Measurements from ENCODE around the gene USP6NL. TPM values are rescaled to one million over a fixed set of nuclear protein-coding genes. Genes with fewer than 3 reads are reported as not detected.

The USP6NL gene
- total and polyA plus RNA-seq, 2 of the 13 experiments (the other 11 are each of a cell fraction or from before 2014, with no cell fraction given), result 10.5 to 22.9 TPM

DNA sequence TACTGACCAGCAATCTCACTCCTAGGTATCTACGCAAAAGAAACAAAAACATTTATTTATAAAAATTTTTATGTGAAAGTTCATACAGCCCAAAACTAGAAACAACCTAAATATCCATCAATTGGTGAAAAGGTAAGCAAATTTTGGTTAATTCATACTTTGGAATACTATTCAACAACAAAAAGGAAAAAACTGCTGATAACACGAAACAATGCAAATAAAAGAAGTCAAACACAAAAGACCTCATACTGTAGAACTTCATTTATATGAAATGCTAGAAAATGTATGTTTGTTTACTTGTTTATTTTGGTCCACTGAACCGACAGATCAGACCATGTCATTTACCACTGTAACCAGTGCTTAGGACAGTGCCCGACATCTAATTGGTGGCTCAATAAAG is 60.3 kb downstream of the USP6NL start:
- ChIA-PET CTCF (ENCODE audit: low intra/inter-chr PET ratio, low total read pairs) (no interaction called here), POLR2A (no interaction called here)
- no peak for DNase-seq (ENCODE audit: low spot score)
- no peak overlapping the region for H3K27ac ChIP-seq (ENCODE audit: extremely low read length, insufficient read depth, low read length)
- in situ Hi-C loops (cut with HindIII; ENCODE audit: extremely low pct_ligation_motif_present, low pct_unique_long_range_greater_than_20kb) (no loop called here), intact Hi-C loops (cut with micrococcal nuclease; ENCODE audit: unreplicated experiment) (no loop called here)
- no peaks in the 10 kb centered on the region; the same call in 1 of the 2 replicates for H4K20me1 ChIP-seq (ENCODE audit: insufficient read depth, low read length)
- H3K4me3 ChIP-seq (replicated peaks in 1 of 3; ENCODE audit: insufficient read depth in 1 of 3, low read depth in 2 of 3, low read length in 3 of 3), result no peak overlapping the region
- no TSS peak for BruUV-seq (replicated peaks)
- WGBS (ENCODE audit: low lambda C conversion rate), result 97% methylated on average over 4 of the region's 4 CpGs
- no peak overlapping the region for H2AFZ ChIP-seq (ENCODE audit: low read length)
- peaks cover 48% of the 10 kb centered on the region for H3K4me1 ChIP-seq (ENCODE audit: insufficient read depth, low read length)
- H3K27me3 ChIP-seq (ENCODE audit: control insufficient read depth in 1 of 2, insufficient read depth in 2 of 2, low read length in 2 of 2), result no peaks in the 10 kb centered on the region
- FAIRE-seq, result no peak
- ATAC-seq, result no peak
- H3K79me2 ChIP-seq (ENCODE audit: insufficient read depth, low read length), result peaks cover 77% of the 10 kb centered on the region
- no peaks in the 10 kb centered on the region for H3K36me3 ChIP-seq (replicated peaks in 1 of 2; ENCODE audit: control insufficient read depth in 1 of 2, insufficient read depth in 2 of 2, low read length in 2 of 2)
- no peaks in the 10 kb centered on the region for H3K9me3 ChIP-seq (ENCODE audit: low read length)
- no peak overlapping the region for H3K4me2 ChIP-seq (ENCODE audit: low read depth, low read length)
- H3K9ac ChIP-seq (ENCODE audit: insufficient read depth, low read depth, low read length), result no peak overlapping the region
- TF ChIP-seq ZNF331 (CRISPR knock-in tag; IDR thresholded peaks at IDR 0.05) (no peak), ZNF232 (CRISPR knock-in tag; IDR thresholded peaks at IDR 0.05; ENCODE audit: borderline replicate concordance) (no peak), ZNF570 (CRISPR knock-in tag; IDR thresholded peaks at IDR 0.05; ENCODE audit: borderline replicate concordance) (no peak), HIVEP1 (CRISPR knock-in tag; IDR thresholded peaks at IDR 0.05) (no peak), MAFF (IDR thresholded peaks at IDR 0.05; ENCODE audit: low read depth, low read length) (0 out of 2 replicates have a peak, but pooled peaks have one; percentile 48), MAFK (conservative IDR thresholded peaks at IDR 0.05 in 1 of 2, IDR thresholded peaks at IDR 0.05 in 1 of 2; ENCODE audit: low read length in 2 of 2) (peak; percentile 70 to 71), RELA (CRISPR knock-in tag; IDR thresholded peaks at IDR 0.05) (no peak)
- TF ChIP-seq, protein P1, sequence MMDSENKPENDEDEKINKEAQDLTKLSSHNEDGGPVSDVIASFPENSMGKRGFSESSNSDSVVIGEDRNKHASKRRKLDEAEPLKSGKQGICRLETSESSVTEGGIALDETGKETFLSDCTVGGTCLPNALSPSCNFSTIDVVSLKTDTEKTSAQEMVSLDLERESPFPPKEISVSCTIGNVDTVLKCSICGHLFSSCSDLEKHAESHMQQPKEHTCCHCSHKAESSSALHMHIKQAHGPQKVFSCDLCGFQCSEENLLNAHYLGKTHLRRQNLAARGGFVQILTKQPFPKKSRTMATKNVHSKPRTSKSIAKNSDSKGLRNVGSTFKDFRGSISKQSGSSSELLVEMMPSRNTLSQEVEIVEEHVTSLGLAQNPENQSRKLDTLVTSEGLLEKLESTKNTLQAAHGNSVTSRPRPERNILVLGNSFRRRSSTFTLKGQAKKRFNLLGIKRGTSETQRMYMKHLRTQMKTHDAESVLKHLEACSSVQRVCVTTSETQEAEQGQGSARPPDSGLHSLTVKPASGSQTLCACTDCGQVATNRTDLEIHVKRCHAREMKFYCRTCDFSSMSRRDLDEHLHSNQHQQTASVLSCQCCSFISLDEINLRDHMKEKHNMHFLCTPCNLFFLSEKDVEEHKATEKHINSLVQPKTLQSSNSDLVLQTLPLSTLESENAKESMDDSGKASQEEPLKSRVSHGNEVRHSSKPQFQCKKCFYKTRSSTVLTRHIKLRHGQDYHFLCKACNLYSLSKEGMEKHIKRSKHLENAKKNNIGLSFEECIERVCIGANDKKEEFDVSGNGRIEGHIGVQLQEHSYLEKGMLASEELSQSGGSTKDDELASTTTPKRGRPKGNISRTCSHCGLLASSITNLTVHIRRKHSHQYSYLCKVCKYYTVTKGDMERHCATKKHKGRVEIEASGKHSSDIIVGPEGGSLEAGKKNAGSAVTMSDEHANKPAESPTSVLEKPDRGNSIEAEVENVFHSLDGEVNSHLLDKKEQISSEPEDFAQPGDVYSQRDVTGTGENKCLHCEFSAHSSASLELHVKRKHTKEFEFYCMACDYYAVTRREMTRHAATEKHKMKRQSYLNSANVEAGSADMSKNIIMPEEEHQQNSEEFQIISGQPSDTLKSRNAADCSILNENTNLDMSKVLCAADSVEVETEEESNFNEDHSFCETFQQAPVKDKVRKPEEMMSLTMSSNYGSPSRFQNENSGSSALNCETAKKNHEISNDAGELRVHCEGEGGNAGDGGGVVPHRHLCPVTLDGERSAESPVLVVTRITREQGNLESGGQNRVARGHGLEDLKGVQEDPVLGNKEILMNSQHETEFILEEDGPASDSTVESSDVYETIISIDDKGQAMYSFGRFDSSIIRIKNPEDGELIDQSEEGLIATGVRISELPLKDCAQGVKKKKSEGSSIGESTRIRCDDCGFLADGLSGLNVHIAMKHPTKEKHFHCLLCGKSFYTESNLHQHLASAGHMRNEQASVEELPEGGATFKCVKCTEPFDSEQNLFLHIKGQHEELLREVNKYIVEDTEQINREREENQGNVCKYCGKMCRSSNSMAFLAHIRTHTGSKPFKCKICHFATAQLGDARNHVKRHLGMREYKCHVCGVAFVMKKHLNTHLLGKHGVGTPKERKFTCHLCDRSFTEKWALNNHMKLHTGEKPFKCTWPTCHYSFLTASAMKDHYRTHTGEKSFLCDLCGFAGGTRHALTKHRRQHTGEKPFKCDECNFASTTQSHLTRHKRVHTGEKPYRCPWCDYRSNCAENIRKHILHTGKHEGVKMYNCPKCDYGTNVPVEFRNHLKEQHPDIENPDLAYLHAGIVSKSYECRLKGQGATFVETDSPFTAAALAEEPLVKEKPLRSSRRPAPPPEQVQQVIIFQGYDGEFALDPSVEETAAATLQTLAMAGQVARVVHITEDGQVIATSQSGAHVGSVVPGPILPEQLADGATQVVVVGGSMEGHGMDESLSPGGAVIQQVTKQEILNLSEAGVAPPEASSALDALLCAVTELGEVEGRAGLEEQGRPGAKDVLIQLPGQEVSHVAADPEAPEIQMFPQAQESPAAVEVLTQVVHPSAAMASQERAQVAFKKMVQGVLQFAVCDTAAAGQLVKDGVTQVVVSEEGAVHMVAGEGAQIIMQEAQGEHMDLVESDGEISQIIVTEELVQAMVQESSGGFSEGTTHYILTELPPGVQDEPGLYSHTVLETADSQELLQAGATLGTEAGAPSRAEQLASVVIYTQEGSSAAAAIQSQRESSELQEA (CRISPR knock-in tag; IDR thresholded peaks at IDR 0.05; ENCODE audit: not compliant biosample characterization), result no peak
- TF ChIP-seq, protein P2, sequence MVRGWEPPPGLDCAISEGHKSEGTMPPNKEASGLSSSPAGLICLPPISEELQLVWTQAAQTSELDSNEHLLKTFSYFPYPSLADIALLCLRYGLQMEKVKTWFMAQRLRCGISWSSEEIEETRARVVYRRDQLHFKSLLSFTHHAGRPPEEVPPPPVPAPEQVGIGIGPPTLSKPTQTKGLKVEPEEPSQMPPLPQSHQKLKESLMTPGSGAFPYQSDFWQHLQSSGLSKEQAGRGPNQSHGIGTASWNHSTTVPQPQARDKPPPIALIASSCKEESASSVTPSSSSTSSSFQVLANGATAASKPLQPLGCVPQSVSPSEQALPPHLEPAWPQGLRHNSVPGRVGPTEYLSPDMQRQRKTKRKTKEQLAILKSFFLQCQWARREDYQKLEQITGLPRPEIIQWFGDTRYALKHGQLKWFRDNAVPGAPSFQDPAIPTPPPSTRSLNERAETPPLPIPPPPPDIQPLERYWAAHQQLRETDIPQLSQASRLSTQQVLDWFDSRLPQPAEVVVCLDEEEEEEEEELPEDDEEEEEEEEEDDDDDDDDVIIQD (CRISPR knock-in tag; IDR thresholded peaks at IDR 0.05; ENCODE audit: low read depth), result no peak
- TF ChIP-seq, protein P3, sequence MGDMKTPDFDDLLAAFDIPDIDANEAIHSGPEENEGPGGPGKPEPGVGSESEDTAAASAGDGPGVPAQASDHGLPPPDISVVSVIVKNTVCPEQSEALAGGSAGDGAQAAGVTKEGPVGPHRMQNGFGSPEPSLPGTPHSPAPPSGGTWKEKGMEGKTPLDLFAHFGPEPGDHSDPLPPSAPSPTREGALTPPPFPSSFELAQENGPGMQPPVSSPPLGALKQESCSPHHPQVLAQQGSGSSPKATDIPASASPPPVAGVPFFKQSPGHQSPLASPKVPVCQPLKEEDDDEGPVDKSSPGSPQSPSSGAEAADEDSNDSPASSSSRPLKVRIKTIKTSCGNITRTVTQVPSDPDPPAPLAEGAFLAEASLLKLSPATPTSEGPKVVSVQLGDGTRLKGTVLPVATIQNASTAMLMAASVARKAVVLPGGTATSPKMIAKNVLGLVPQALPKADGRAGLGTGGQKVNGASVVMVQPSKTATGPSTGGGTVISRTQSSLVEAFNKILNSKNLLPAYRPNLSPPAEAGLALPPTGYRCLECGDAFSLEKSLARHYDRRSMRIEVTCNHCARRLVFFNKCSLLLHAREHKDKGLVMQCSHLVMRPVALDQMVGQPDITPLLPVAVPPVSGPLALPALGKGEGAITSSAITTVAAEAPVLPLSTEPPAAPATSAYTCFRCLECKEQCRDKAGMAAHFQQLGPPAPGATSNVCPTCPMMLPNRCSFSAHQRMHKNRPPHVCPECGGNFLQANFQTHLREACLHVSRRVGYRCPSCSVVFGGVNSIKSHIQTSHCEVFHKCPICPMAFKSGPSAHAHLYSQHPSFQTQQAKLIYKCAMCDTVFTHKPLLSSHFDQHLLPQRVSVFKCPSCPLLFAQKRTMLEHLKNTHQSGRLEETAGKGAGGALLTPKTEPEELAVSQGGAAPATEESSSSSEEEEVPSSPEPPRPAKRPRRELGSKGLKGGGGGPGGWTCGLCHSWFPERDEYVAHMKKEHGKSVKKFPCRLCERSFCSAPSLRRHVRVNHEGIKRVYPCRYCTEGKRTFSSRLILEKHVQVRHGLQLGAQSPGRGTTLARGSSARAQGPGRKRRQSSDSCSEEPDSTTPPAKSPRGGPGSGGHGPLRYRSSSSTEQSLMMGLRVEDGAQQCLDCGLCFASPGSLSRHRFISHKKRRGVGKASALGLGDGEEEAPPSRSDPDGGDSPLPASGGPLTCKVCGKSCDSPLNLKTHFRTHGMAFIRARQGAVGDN (CRISPR knock-in tag; IDR thresholded peaks at IDR 0.05), result no peak

Data from HepG2 (cell line).